Mesothelial cell of epicardium (in vitro differentiated cells): ENCODE data around the gene C2orf42. TPM values are rescaled to one million over a fixed set of nuclear protein-coding genes. Genes with fewer than 3 reads are reported as not detected.
"Not testable (repeated sequence)": the region's sequence is repeated elsewhere in the genome, so short reads cannot be mapped to it uniquely, and the experiment has no call there.

Experiments used
- DNase-seq, 2 experiments: peaks; one replicate each; pipeline ENCODE4 v3.0.0; 2021; ENCODE audit warnings: low spot score in 2 of 2; ENCODE audit not compliant: unreplicated experiment in 2 of 2
- H3K27ac Mint-ChIP-seq: 2 replicates; pipeline ENCODE4 v1.8.0; 2021; ENCODE audit warnings: mixed read lengths
- H3K27me3 Mint-ChIP-seq: 2 replicates; pipeline ENCODE4 v1.8.0; 2021; ENCODE audit warnings: low read depth, mixed read lengths
- H3K36me3 Mint-ChIP-seq: 2 replicates; pipeline ENCODE4 v1.8.0; 2021; ENCODE audit warnings: mixed read lengths
- H3K4me1 Mint-ChIP-seq: 2 replicates; pipeline ENCODE4 v1.8.0; 2021; ENCODE audit warnings: mixed read lengths
- H3K4me3 Mint-ChIP-seq: 2 replicates; pipeline ENCODE4 v1.8.0; 2021; ENCODE audit warnings: mild to moderate bottlenecking, moderate library complexity, mixed read lengths
- H3K9me3 Mint-ChIP-seq: 2 replicates; pipeline ENCODE4 v1.8.0; 2021; ENCODE audit warnings: mixed read lengths
- total RNA-seq: library from RNA; stranded (reverse); gene quantifications from 3 replicates; pipeline ENCODE4 v1.2.1, GENCODE V29; 2021
- TF ChIP-seq, protein P1 (sequence below): fragments of 200-600 bp; sonication (generic); IDR thresholded peaks from one replicate; pipeline ENCODE4 v1.5.0; 2021; ENCODE audit warnings: antibody characterized with exemption; ENCODE audit not compliant: unreplicated experiment

C2orf42 gene
- total RNA-seq, 1 donor from 2014 or later, result 20.6 TPM

DNA sequence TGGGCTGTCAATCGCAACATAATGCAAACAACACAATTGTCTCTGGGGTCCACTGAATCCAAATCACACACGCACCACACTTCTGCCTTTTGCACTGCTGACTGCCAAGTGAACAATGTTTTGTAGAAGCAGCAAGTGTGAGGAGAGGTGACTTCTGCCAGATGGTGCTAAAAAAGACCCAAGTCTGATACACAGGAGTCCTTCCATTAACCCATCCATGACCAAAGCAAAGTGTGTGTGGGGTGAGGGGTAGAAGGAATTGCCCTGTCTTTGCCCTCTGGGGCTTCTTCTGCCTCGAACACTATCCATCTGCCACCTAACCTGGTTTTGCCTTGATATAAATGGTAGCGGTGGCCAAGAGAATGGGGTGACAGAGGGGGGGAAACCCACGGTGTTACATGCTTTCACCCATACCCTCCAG lies 50.0 kb downstream of the C2orf42 start:
- peak overlapping the region; percentile 72 for H3K4me3 Mint-ChIP-seq
- DNase-seq, result no peak

DNA sequence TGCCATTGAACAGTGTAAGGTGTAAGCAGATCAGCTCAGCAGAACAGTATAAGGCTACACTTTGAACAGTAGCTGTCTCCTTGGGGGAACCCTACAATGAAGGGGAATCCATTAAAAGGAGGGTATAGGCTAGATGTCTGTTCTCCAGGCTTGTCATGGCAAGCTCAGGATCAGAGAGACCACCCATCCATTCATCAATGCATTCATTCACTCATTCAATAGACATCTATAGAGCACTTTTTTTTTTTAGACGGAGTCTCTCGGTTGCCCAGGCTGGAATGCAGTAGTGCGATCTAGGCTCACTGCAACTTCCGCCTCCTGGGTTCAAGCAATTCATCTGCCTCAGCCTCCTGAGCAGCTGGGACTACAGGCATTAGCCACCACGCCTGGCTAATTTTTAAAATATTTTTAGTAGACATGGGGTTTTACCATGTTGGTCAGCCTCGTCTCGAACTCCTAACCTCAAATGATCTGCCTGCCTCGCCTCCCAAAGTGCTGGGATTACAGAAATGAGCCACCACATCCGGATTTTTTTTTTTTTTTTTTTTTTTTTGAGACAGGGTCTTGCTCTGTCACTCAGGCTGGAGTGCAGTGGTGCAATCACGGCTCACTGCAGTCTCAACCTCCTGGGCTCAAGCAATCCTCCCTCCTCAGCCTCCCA lies 56.4 kb downstream of the C2orf42 start:
- not testable (repeated sequence) for H3K36me3 Mint-ChIP-seq, H3K9me3 Mint-ChIP-seq, H3K4me3 Mint-ChIP-seq, H3K27me3 Mint-ChIP-seq, DNase-seq
- H3K4me1 Mint-ChIP-seq, result peaks cover 46% of the 10 kb centered on the region
- H3K27ac Mint-ChIP-seq, result peak overlapping the region; percentile 94

More for the DNA sequence above, 50.0 kb downstream of the C2orf42 start:
- Mint-ChIP-seq H3K9me3 (no peaks in the 10 kb centered on the region), H3K4me1 (peaks cover 41% of the 10 kb centered on the region), H3K27ac (peak overlapping the region; percentile 100), H3K36me3 (no peaks in the 10 kb centered on the region), H3K27me3 (no peaks in the 10 kb centered on the region)
- TF ChIP-seq, protein P1, sequence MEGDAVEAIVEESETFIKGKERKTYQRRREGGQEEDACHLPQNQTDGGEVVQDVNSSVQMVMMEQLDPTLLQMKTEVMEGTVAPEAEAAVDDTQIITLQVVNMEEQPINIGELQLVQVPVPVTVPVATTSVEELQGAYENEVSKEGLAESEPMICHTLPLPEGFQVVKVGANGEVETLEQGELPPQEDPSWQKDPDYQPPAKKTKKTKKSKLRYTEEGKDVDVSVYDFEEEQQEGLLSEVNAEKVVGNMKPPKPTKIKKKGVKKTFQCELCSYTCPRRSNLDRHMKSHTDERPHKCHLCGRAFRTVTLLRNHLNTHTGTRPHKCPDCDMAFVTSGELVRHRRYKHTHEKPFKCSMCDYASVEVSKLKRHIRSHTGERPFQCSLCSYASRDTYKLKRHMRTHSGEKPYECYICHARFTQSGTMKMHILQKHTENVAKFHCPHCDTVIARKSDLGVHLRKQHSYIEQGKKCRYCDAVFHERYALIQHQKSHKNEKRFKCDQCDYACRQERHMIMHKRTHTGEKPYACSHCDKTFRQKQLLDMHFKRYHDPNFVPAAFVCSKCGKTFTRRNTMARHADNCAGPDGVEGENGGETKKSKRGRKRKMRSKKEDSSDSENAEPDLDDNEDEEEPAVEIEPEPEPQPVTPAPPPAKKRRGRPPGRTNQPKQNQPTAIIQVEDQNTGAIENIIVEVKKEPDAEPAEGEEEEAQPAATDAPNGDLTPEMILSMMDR, result no peak

DNA sequence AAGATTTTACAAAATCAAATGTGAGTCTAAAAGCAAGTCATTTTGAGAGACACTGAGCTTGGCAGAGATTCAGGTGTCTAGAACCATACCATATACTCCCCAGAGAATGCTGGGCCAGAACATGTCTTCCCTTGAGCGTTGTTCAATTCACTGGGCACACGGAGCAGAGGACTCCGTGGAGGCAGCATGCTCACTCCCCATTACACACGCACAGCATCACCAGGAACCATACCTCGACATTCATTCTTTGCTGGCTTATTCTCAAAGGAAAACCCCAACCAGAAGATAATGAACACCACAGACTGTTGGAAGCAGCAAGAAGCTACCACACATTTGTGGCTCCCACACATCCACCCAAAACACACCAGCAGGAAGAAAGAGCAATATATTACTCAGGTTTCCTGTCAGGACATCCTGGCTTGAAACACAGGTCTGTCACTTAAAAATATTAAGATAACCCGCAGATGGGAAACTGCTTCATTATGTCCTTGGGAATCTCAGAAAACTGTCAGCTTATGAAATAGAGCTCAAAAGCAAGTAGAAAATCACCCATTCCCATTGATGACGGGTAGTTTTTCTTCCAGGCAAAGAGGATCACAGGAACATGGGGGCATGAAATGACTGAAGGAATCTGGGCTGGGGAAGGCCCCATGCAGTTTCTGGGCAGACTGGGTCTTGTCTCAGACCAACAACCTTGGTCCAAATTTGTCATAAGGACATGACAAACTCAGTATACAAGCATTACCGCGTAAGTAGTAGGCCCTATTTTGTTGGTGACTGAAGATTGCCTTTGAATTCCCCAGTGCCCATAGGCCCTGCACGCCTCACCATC lies 57.1 kb downstream of the C2orf42 start:
- Mint-ChIP-seq H3K36me3 (no peaks in the 10 kb centered on the region), H3K4me1 (peaks cover 46% of the 10 kb centered on the region), H3K9me3 (no peaks in the 10 kb centered on the region), H3K4me3 (no peak overlapping the region), H3K27ac (peak overlapping the region; percentile 94), H3K27me3 (no peaks in the 10 kb centered on the region)
- TF ChIP-seq, protein P1, result no peak
- DNase-seq, result no peak

DNA sequence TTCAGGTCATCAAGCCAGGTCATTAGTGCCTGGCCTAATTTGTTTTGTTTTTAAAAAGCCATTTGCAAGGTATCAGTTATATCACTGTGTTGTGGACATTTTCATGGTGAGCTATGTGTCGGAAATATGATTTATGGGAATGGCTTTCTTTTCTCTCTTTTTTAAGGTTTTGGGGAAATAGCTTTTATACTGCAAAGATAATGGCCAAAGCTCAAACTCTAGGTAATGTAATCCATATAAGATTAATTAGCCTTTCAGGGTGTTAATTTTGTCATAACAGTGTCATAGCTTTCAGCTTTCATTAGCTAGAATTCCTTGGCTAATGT lies 57.7 kb downstream of the C2orf42 start:
- Mint-ChIP-seq H3K27ac (peak overlapping the region; percentile 94), H3K27me3 (no peaks in the 10 kb centered on the region), H3K9me3 (no peaks in the 10 kb centered on the region), H3K4me1 (peaks cover 48% of the 10 kb centered on the region), H3K4me3 (no peak overlapping the region), H3K36me3 (no peaks in the 10 kb centered on the region)
- DNase-seq, result no peak
- TF ChIP-seq, protein P1, result no peak

DNA sequence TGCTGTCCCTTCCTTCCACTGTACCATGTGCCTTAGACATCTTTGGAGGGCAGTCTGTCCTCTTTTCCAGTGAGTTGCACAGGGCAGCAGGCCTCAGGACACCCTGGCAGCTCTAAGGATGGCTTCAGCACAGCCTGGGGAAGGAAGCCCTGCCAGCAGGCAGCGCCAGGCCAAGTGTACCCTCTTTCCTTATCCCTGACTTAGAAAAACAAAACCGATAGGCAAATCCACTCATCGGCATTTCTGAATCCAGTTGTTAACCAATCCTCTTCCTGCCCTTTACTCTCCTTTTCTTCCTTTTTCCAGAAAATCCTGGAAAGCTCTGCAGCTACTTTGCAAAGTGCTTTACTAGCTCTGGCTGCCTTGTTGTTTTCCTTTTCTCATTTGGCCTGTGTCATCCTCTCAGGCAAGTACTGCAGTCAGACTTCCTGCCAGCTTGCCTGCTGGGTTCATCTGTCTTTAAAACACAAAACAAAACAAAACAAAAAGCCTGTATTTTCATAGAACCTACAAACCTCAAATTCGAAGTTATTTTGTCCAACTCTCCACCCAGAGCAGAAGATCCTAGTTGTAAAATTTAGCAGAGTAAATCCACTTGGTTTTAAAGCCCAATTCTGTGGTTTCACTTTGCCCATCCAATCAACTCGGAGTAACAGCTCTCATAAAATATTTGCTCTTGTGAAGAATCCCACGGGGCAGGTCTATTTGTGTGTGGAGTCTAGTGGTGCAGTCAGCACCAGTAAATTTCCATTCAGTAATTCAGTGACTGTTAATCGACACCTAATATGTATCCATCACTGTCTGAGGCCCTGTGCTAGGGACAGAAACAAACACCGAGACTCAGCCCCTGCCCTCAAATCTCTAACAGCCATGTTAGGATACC lies 58.3 kb downstream of the C2orf42 start:
- DNase-seq, result no peak
- Mint-ChIP-seq H3K9me3 (no peaks in the 10 kb centered on the region), H3K4me3 (peak overlapping the region; percentile 32), H3K4me1 (peaks cover 48% of the 10 kb centered on the region), H3K27me3 (no peaks in the 10 kb centered on the region), H3K27ac (peak overlapping the region; percentile 94), H3K36me3 (no peaks in the 10 kb centered on the region)
- TF ChIP-seq, protein P1, result no peak

DNA sequence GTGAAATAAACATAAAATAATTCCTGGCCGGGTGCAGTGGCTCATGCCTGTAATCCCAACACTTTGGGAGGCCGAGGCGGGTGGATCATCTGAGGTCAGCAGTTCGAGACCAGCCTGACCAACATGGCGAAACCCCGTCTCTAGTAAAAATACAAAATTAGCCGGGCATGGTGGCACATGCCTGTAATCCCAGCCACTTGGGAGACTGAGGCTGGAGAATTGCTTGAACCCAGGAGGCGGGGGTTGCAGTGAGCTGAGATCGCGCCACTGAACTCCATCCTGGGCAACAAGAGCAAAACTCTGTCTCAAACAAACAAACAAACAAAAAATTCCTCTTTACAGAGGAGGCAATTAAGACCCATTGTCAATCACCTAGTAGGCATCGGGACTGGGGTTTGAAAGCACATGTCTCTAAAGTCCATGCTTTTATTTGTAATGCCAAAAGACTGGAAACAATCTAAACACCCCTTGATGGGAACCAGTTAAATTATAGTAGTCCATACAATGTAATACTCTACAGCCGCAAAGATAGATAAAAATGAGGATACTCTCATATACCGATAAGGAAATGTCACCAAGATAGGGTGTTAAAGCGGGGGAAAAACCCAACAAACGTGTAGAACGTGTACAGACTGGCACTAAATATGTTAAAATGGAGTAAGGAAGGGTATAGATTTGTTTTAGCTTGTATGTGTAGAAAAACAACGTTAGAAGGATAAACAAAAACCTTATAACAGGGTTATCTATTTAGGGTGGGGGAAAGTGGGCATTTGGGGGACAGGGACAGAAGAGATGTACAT lies 59.3 kb downstream of the C2orf42 start:
- not testable (repeated sequence) for H3K9me3 Mint-ChIP-seq, H3K36me3 Mint-ChIP-seq, H3K4me3 Mint-ChIP-seq, DNase-seq, H3K27me3 Mint-ChIP-seq
- peaks cover 47% of the 10 kb centered on the region for H3K4me1 Mint-ChIP-seq
- H3K27ac Mint-ChIP-seq, result peak overlapping the region; percentile 87
